ENCODE measurements around the gene CCDC12.

GRCh38 chr3:46891132-46891531, 85.4 kb downstream of the CCDC12 start:
- TF ChIP-seq, protein P1, sequence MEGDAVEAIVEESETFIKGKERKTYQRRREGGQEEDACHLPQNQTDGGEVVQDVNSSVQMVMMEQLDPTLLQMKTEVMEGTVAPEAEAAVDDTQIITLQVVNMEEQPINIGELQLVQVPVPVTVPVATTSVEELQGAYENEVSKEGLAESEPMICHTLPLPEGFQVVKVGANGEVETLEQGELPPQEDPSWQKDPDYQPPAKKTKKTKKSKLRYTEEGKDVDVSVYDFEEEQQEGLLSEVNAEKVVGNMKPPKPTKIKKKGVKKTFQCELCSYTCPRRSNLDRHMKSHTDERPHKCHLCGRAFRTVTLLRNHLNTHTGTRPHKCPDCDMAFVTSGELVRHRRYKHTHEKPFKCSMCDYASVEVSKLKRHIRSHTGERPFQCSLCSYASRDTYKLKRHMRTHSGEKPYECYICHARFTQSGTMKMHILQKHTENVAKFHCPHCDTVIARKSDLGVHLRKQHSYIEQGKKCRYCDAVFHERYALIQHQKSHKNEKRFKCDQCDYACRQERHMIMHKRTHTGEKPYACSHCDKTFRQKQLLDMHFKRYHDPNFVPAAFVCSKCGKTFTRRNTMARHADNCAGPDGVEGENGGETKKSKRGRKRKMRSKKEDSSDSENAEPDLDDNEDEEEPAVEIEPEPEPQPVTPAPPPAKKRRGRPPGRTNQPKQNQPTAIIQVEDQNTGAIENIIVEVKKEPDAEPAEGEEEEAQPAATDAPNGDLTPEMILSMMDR (conservative IDR thresholded peaks at IDR 0.05; ENCODE audit: low read depth, low read length), result no peak
- TF ChIP-seq EZH2 (IDR thresholded peaks at IDR 0.05; ENCODE audit: low read length, unreplicated experiment), result no peak
- no peak for TF ChIP-seq EZH2phosphoT487 (IDR thresholded peaks at IDR 0.05; ENCODE audit: borderline replicate concordance, low read length)
